Smooth muscle cell (in vitro differentiated cells): ENCODE data around the gene NUBP2. TPM values are rescaled to one million over a fixed set of nuclear protein-coding genes. Genes with fewer than 3 reads are reported as not detected.

Source experiments
- DNase-seq: peaks from one replicate; lab custom pipeline; 2025; ENCODE audit not compliant: unreplicated experiment; lab: John Stamatoyannopoulos, UW
- H2AFZ ChIP-seq: fragments of 200-600 bp; sonication (generic); 2 replicates; pipeline ENCODE4 v1.6.0; 2016; ENCODE audit warnings: antibody characterized with exemption, low read depth, mild to moderate bottlenecking
- H3F3A ChIP-seq: fragments of 200-600 bp; sonication (generic); 2 replicates; pipeline ENCODE4 v1.6.0; 2017; ENCODE audit warnings: antibody characterized with exemption, low read depth
- H3K27ac ChIP-seq: fragments of 200-600 bp; sonication (generic); 2 replicates; pipeline ENCODE4 v1.5.1; 2016; ENCODE audit warnings: low read depth, mild to moderate bottlenecking
- H3K27me3 ChIP-seq: fragments of 200-600 bp; sonication (generic); 2 replicates; pipeline ENCODE4 v1.6.1; 2016; ENCODE audit warnings: low read depth, mild to moderate bottlenecking
- H3K36me3 ChIP-seq: fragments of 200-600 bp; sonication (generic); 2 replicates; pipeline ENCODE4 v1.5.1; 2016; ENCODE audit warnings: low read depth
- H3K4me1 ChIP-seq: fragments of 200-600 bp; sonication (generic); 2 replicates; pipeline ENCODE4 v1.5.1; 2016; ENCODE audit warnings: low read depth
- H3K4me2 ChIP-seq: fragments of 200-600 bp; sonication (generic); 2 replicates; pipeline ENCODE4 v1.6.0; 2016; ENCODE audit warnings: mild to moderate bottlenecking
- H3K4me3 ChIP-seq: fragments of 200-600 bp; sonication (generic); 2 replicates; pipeline ENCODE4 v1.5.1; 2016; ENCODE audit warnings: mild to moderate bottlenecking
- H3K79me2 ChIP-seq: fragments of 200-600 bp; sonication (generic); 2 replicates; pipeline ENCODE4 v1.6.0; 2016; ENCODE audit warnings: low read depth, mild to moderate bottlenecking
- H3K9ac ChIP-seq: fragments of 200-600 bp; sonication (generic); 2 replicates; pipeline ENCODE4 v1.6.0; 2016; ENCODE audit warnings: low read depth
- H3K9me3 ChIP-seq: fragments of 200-600 bp; sonication (generic); replicated peaks from 2 replicates; pipeline ENCODE4 v1.5.1; 2016; ENCODE audit warnings: low read depth
- H4K20me1 ChIP-seq: fragments of 200-600 bp; sonication (generic); 2 replicates; pipeline ENCODE4 v1.6.0; 2016; ENCODE audit warnings: low read depth
- CTCF ChIP-seq: fragments of 200-600 bp; sonication (generic); IDR thresholded peaks from 2 replicates; pipeline ENCODE4 v1.5.1; 2017; ENCODE audit warnings: borderline replicate concordance, mild to moderate bottlenecking, antibody characterized with exemption; ENCODE audit not compliant: insufficient read depth, poor library complexity, severe bottlenecking
- WGBS: methylation state at CpG from one replicate; pipeline ENCODE4 v1.1.7; 2016; ENCODE audit warnings: low lambda C conversion rate; 5-methylcytosine and 5-hydroxymethylcytosine counted together
- polyA plus RNA-seq: library from polyadenylated mRNA; unstranded; fragments of >200 nt; fragmentation: Nextera tagmentation; extraction: Ambion mirVana; gene quantifications from 2 replicates; pipeline ENCODE4 v1.2.1, GENCODE V29; 2016
- total RNA-seq: library from RNA; depleted of rRNA; stranded (reverse); fragments of >200 nt; gene quantifications from 2 replicates; pipeline ENCODE4 v1.2.3, GENCODE V29; 2014

Gene NUBP2
- total and polyA plus RNA-seq, 2 experiments from 2014 or later, result 48.0 to 80.8 TPM

GRCh38 chr16:1820096-1820945 lies 37.6 kb downstream of the NUBP2 start:
- no peak for DNase-seq

GRCh38 chr16:1820946-1821290 lies 38.2 kb downstream of the NUBP2 start:
- DNase-seq, result no peak
- Histone ChIP-seq H3K9ac (no peak overlapping the region), H2AFZ (no peak overlapping the region), H3K4me1 (no peaks in the 10 kb centered on the region), H3K27me3 (no peaks in the 10 kb centered on the region), H3K4me3 (no peak overlapping the region), H3K36me3 (no peaks in the 10 kb centered on the region), H3F3A (no peaks in the 10 kb centered on the region), H3K4me2 (no peak overlapping the region), H3K27ac (no peak overlapping the region), H3K79me2 (peaks cover 10% of the 10 kb centered on the region), H3K9me3 (no peaks in the 10 kb centered on the region), H4K20me1 (no peaks in the 10 kb centered on the region)
- 94% methylated on average over 12 of the region's 12 CpGs for WGBS
- TF ChIP-seq CTCF, result no peak

More at GRCh38 chr16:1820096-1820945, 37.6 kb downstream of the NUBP2 start:
- Histone ChIP-seq H3F3A (no peaks in the 10 kb centered on the region), H3K4me2 (no peak overlapping the region), H3K4me3 (no peak overlapping the region), H3K79me2 (peaks cover 7% of the 10 kb centered on the region), H3K27me3 (no peaks in the 10 kb centered on the region), H3K9me3 (no peaks in the 10 kb centered on the region), H3K4me1 (no peaks in the 10 kb centered on the region), H2AFZ (no peak overlapping the region), H3K27ac (no peak overlapping the region), H4K20me1 (no peaks in the 10 kb centered on the region), H3K36me3 (no peaks in the 10 kb centered on the region), H3K9ac (no peak overlapping the region)
- 95% methylated on average over 23 of the region's 25 CpGs for WGBS
- TF ChIP-seq CTCF, result no peak

GRCh38 chr16:1821861-1822611 lies 39.3 kb downstream of the NUBP2 start:
- peaks cover 10% of the 10 kb centered on the region for H3K79me2 ChIP-seq

More at GRCh38 chr16:1821861-1822611, 39.3 kb downstream of the NUBP2 start:
- Histone ChIP-seq H3K27me3 (no peaks in the 10 kb centered on the region), H3K4me3 (no peak overlapping the region), H2AFZ (no peak overlapping the region), H3K9ac (no peak overlapping the region), H3K4me1 (no peaks in the 10 kb centered on the region), H3F3A (no peaks in the 10 kb centered on the region), H3K9me3 (no peaks in the 10 kb centered on the region), H3K36me3 (no peaks in the 10 kb centered on the region), H3K27ac (no peak overlapping the region), H4K20me1 (no peaks in the 10 kb centered on the region), H3K4me2 (no peak overlapping the region)
- no peak for TF ChIP-seq CTCF
- WGBS, result 97% methylated on average over 24 of the region's 24 CpGs
- DNase-seq, result no peak
